GM23248 (cell line): ENCODE data around the gene UST.

ENCODE experiments used
- EZH2 ChIP-seq: fragments of 200-600 bp; sonication (generic); IDR thresholded peaks from 2 replicates; pipeline ENCODE4 v1.6.1; 2018; ENCODE audit warnings: antibody characterized with exemption, mild to moderate bottlenecking; ENCODE audit not compliant: insufficient read depth, poor library complexity, severe bottlenecking
- EZH2phosphoT487 ChIP-seq: fragments of 200-600 bp; sonication (generic); IDR thresholded peaks from 2 replicates; pipeline ENCODE4 v1.6.1; 2018; ENCODE audit warnings: antibody characterized with exemption, moderate library complexity, mild to moderate bottlenecking, low read depth; ENCODE audit not compliant: insufficient read depth

DNA sequence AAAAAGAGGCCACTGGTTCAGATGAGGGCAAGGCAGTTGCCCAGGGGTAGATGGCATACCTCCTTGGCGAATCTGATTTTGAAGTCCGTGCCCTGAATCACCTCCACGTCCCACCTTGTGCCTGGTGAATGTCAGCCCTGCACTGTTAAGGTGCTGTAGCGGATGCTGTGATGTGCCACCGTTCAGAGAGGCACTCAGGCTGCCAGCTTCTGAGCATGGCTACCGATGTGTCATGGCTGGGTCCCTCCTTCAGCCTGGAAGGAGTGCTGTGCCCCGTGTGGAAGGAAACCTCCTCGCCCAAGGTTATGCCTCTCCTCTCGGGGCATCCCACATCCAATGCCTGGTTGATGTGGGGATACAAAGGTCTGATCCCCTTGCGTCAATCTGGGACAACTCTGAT, 43.6 kb downstream of the UST start:
- TF ChIP-seq EZH2 = no peak
- TF ChIP-seq EZH2phosphoT487 = no peak
